Measurements from ENCODE around the gene ZNF397. TPM values are rescaled to one million over a fixed set of nuclear protein-coding genes. Genes with fewer than 3 reads are reported as not detected.

ZNF397 gene
- total RNA-seq, 1 experiment from 2014 or later, result 9.8 TPM

- no TSS peak for BruUV-seq (replicated peaks)
- POLR2A ChIA-PET, result no interaction called here
- TF ChIP-seq POLR2AphosphoS5 (IDR thresholded peaks at IDR 0.05; ENCODE audit: low read depth, low read length) (no peak), TCF7L2 (IDR thresholded peaks at IDR 0.05; ENCODE audit: low read depth, low read length) (no peak), CTCF (IDR thresholded peaks at IDR 0.05) (no peak), SIN3A (IDR thresholded peaks at IDR 0.05; ENCODE audit: borderline replicate concordance, insufficient read depth, low read depth, low read length) (no peak), REST (IDR thresholded peaks at IDR 0.05; ENCODE audit: insufficient read depth in 1 of 2, low read depth in 2 of 2, low read length in 1 of 2) (no peak)
- no peaks in the 10 kb centered on the region; the same call in 1 of the 2 replicates for H3K27me3 ChIP-seq (ENCODE audit: control insufficient read depth, insufficient read depth, low read length)
- in situ Hi-C loops (cut with HindIII; ENCODE audit: low pct_unique_long_range_greater_than_20kb, low sequenced_read_pairs) (no loop called here), intact Hi-C loops (cut with micrococcal nuclease; ENCODE audit: unreplicated experiment) (no loop called here)
- H3K27ac ChIP-seq (ENCODE audit: low read length), result no peak overlapping the region
- CTCF ChIA-PET, result no interaction called here
- H3K4me3 ChIP-seq (ENCODE audit: low read depth in 2 of 2, low read length in 2 of 2), result no peak overlapping the region
- H3K9me3 ChIP-seq (ENCODE audit: control insufficient read depth, insufficient read depth, low read depth, low read length), result 0 out of 2 replicates have a peak, but pooled peaks cover 4% of the 10 kb centered on the region
- DNase-seq (ENCODE audit: low read depth, low spot score), result no peak
- ATAC-seq, result no peak
- no peaks in the 10 kb centered on the region for H3K4me1 ChIP-seq (ENCODE audit: control insufficient read depth, insufficient read depth, low read length)
- H3K36me3 ChIP-seq (ENCODE audit: control insufficient read depth, insufficient read depth, low read length), result no peaks in the 10 kb centered on the region
Observed at GRCh38 chr18:35201256-35201931, 39.4 kb upstream of the ZNF397 start.

GRCh38 chr18:35203067-35203466 is 37.8 kb upstream of the ZNF397 start:
- no peak for DNase-seq (ENCODE audit: low read depth, low spot score)
- intact Hi-C loops (cut with micrococcal nuclease; ENCODE audit: unreplicated experiment), result no loop called here
- no TSS peak for BruUV-seq (replicated peaks)
- POLR2A ChIA-PET, result no interaction called here
- no peaks in the 10 kb centered on the region for H3K4me1 ChIP-seq (ENCODE audit: control insufficient read depth, insufficient read depth, low read length)
- no peak for TF ChIP-seq TCF7L2 (IDR thresholded peaks at IDR 0.05; ENCODE audit: low read depth, low read length)
- TF ChIP-seq SIN3A (IDR thresholded peaks at IDR 0.05; ENCODE audit: borderline replicate concordance, insufficient read depth, low read depth, low read length), result no peak
- no peak for TF ChIP-seq CTCF (IDR thresholded peaks at IDR 0.05)
- TF ChIP-seq POLR2AphosphoS5 (IDR thresholded peaks at IDR 0.05; ENCODE audit: low read depth, low read length), result no peak
- no peak for TF ChIP-seq REST (IDR thresholded peaks at IDR 0.05; ENCODE audit: insufficient read depth in 1 of 2, low read depth in 2 of 2, low read length in 1 of 2)
- H3K36me3 ChIP-seq (ENCODE audit: control insufficient read depth, insufficient read depth, low read length), result no peaks in the 10 kb centered on the region
- 0 out of 2 replicates have a peak, but pooled peaks cover 4% of the 10 kb centered on the region for H3K9me3 ChIP-seq (ENCODE audit: control insufficient read depth, insufficient read depth, low read depth, low read length)
- ATAC-seq, result no peak
- no peaks in the 10 kb centered on the region; the same call in 1 of the 2 replicates for H3K27me3 ChIP-seq (ENCODE audit: control insufficient read depth, insufficient read depth, low read length)
- CTCF ChIA-PET, result no interaction called here
- in situ Hi-C loops (cut with HindIII; ENCODE audit: low pct_unique_long_range_greater_than_20kb, low sequenced_read_pairs), result no loop called here
- H3K4me3 ChIP-seq (ENCODE audit: low read depth in 2 of 2, low read length in 2 of 2), result no peak overlapping the region
- no peak overlapping the region for H3K27ac ChIP-seq (ENCODE audit: low read length)
